Measurements from ENCODE around the gene EI24. TPM values are rescaled to one million over a fixed set of nuclear protein-coding genes. Genes with fewer than 3 reads are reported as not detected.

The EI24 gene
- polyA plus RNA-seq, 1 donor (not counting 4 experiments of a cell fraction or from before 2014, with no cell fraction given), result 263 TPM

DNA sequence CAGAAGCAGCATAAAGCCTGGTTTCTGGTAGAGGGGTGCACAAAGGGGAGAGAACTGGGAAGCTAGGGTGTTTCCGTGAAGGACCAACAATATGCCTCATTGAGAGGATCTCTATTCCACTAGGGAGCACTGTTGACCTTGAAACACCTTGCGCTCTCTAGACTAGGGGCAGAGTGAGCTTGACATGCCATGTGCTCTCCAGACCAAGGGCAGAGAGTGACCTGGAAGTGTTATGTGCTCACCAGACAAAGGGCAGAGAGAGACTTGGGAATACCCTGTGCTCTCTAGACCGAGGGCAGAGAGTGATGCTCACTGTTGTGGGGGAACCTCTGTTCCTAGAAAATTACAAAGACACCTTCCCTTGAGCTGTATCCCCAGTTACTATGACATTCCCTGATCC lies 15.2 kb upstream of the EI24 start:
- Histone ChIP-seq H3K4me1 (ENCODE audit: control insufficient read depth, extremely low read depth, insufficient read depth, low read length) (no peaks in the 10 kb centered on the region), H3K4me3 (ENCODE audit: control insufficient read depth in 2 of 3, extremely low read depth in 1 of 3, insufficient read depth in 2 of 3, low read depth in 1 of 3, low read length in 3 of 3) (no peak overlapping the region), H3K27me3 (ENCODE audit: control insufficient read depth, extremely low read depth, insufficient read depth, low read length) (no peaks in the 10 kb centered on the region), H3K9me1 (ENCODE audit: control insufficient read depth, extremely low read depth, insufficient read depth, low read length) (no peaks in the 10 kb centered on the region), H3K79me2 (ENCODE audit: control insufficient read depth, insufficient read depth, low read length) (no peaks in the 10 kb centered on the region), H3K36me3 (ENCODE audit: control insufficient read depth in 2 of 2, extremely low read depth in 1 of 2, insufficient read depth in 2 of 2, low read length in 2 of 2) (no peaks in the 10 kb centered on the region), H3K9ac (ENCODE audit: control insufficient read depth, extremely low read depth, insufficient read depth, low read length) (no peak overlapping the region), H4K20me1 (ENCODE audit: control insufficient read depth, extremely low read depth, insufficient read depth, low read length) (no peaks in the 10 kb centered on the region), H3K4me2 (ENCODE audit: control insufficient read depth, extremely low read depth, insufficient read depth, low read depth, low read length) (no peak overlapping the region), H3K9me3 (ENCODE audit: control insufficient read depth, low read depth, low read length) (peaks cover 6% of the 10 kb centered on the region), H3K27ac (ENCODE audit: control insufficient read depth, insufficient read depth, low read length) (no peak overlapping the region), H2AFZ (ENCODE audit: control insufficient read depth, low read length) (no peak overlapping the region)
- dilution Hi-C loops (cut with MboI; ENCODE audit: extremely low pct_ligation_motif_present, low sequenced_read_pairs), result no loop called here
- no peak for TF ChIP-seq EZH2 (IDR thresholded peaks at IDR 0.05; ENCODE audit: low read length)
- TF ChIP-seq, protein P1, sequence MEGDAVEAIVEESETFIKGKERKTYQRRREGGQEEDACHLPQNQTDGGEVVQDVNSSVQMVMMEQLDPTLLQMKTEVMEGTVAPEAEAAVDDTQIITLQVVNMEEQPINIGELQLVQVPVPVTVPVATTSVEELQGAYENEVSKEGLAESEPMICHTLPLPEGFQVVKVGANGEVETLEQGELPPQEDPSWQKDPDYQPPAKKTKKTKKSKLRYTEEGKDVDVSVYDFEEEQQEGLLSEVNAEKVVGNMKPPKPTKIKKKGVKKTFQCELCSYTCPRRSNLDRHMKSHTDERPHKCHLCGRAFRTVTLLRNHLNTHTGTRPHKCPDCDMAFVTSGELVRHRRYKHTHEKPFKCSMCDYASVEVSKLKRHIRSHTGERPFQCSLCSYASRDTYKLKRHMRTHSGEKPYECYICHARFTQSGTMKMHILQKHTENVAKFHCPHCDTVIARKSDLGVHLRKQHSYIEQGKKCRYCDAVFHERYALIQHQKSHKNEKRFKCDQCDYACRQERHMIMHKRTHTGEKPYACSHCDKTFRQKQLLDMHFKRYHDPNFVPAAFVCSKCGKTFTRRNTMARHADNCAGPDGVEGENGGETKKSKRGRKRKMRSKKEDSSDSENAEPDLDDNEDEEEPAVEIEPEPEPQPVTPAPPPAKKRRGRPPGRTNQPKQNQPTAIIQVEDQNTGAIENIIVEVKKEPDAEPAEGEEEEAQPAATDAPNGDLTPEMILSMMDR (optimal IDR thresholded peaks at IDR 0.05 in 1 of 3, IDR thresholded peaks at IDR 0.05 in 1 of 3, conservative IDR thresholded peaks at IDR 0.05 in 1 of 3; ENCODE audit: extremely low read depth in 1 of 3, insufficient read depth in 2 of 3, low read length in 3 of 3), result no peak
- DNase-seq (ENCODE audit: low read depth, low spot score), result no peak
- no peak for FAIRE-seq

DNA sequence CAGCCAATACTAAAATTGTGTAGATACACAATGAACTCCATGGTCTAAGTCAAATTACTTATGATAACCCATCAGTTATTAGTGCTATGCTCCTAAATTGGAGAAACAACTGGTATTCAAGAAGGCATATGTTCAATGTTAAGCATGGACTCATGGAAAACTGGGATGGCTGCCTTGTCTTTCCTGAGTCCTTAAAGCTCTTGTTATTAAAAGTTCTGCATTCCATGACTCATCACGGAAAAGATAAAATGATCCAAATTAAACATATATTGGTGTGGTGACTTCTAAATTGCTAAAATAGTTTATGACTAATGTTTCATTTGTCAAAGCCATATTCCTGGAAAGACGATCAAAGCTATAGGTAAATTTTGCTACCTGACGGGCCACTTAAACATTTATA lies 9.4 kb upstream of the EI24 start:
- Histone ChIP-seq H3K9ac (ENCODE audit: control insufficient read depth, extremely low read depth, insufficient read depth, low read length) (no peak overlapping the region), H3K4me1 (ENCODE audit: control insufficient read depth, extremely low read depth, insufficient read depth, low read length) (no peaks in the 10 kb centered on the region), H3K79me2 (ENCODE audit: control insufficient read depth, insufficient read depth, low read length) (no peaks in the 10 kb centered on the region), H3K9me1 (ENCODE audit: control insufficient read depth, extremely low read depth, insufficient read depth, low read length) (no peaks in the 10 kb centered on the region), H3K4me2 (ENCODE audit: control insufficient read depth, extremely low read depth, insufficient read depth, low read depth, low read length) (no peak overlapping the region), H3K27me3 (ENCODE audit: control insufficient read depth, extremely low read depth, insufficient read depth, low read length) (no peaks in the 10 kb centered on the region), H3K27ac (ENCODE audit: control insufficient read depth, insufficient read depth, low read length) (no peak overlapping the region), H3K4me3 (ENCODE audit: control insufficient read depth in 2 of 3, extremely low read depth in 1 of 3, insufficient read depth in 2 of 3, low read depth in 1 of 3, low read length in 3 of 3) (no peak overlapping the region), H2AFZ (ENCODE audit: control insufficient read depth, low read length) (no peak overlapping the region), H4K20me1 (ENCODE audit: control insufficient read depth, extremely low read depth, insufficient read depth, low read length) (no peaks in the 10 kb centered on the region), H3K36me3 (ENCODE audit: control insufficient read depth in 2 of 2, extremely low read depth in 1 of 2, insufficient read depth in 2 of 2, low read length in 2 of 2) (no peaks in the 10 kb centered on the region), H3K9me3 (ENCODE audit: control insufficient read depth, low read depth, low read length) (no peaks in the 10 kb centered on the region)
- DNase-seq (ENCODE audit: low read depth, low spot score), result no peak
- TF ChIP-seq, protein P1 (optimal IDR thresholded peaks at IDR 0.05 in 1 of 3, IDR thresholded peaks at IDR 0.05 in 1 of 3, conservative IDR thresholded peaks at IDR 0.05 in 1 of 3; ENCODE audit: extremely low read depth in 1 of 3, insufficient read depth in 2 of 3, low read length in 3 of 3), result no peak
- TF ChIP-seq EZH2 (IDR thresholded peaks at IDR 0.05; ENCODE audit: low read length), result no peak
- FAIRE-seq, result no peak
- dilution Hi-C loops (cut with MboI; ENCODE audit: extremely low pct_ligation_motif_present, low sequenced_read_pairs), result no loop called here

Data from keratinocyte (primary cell).